ENCODE results near the gene TRABD.

- TF ChIP-seq POLR2A (IDR thresholded peaks at IDR 0.05), result no peak
- no peak for TF ChIP-seq CTCF (IDR thresholded peaks at IDR 0.05 in 4 of 5, conservative IDR thresholded peaks at IDR 0.05 in 1 of 5)
These were observed 21.8 kb downstream of the TRABD start for GRCh38 chr22:50207383-50208140.

Measured in gastrocnemius medialis (tissue), 4 donors.